Activated CD4-positive, alpha-beta T cell treated with anti-CD3 and anti-CD28 coated beads for 36 hours (primary cell): ENCODE data around the gene PALLD. TPM values are rescaled to one million over a fixed set of nuclear protein-coding genes. Genes with fewer than 3 reads are reported as not detected.
"Not testable (repeated sequence)": the region's sequence is repeated elsewhere in the genome, so short reads cannot be mapped to it uniquely, and the experiment has no call there.

ENCODE experiments used
- ATAC-seq: fragments of 200-7000 bp; cut with Tn5 transposase; one replicate; pipeline ENCODE4 v1.10.0; 2021; ENCODE audit warnings: mild to moderate bottlenecking, moderate library complexity
- CTCF ChIA-PET: fragments of 350-600 bp; sonication (Branson Sonifier 250); formaldehyde crosslinking; loops from one replicate; lab custom pipeline; 2021; ENCODE audit warnings: antibody characterized with exemption; lab: Charles Lee
- POLR2A ChIA-PET: fragments of 350-600 bp; sonication (Branson Sonifier 250); formaldehyde crosslinking; loops from one replicate; lab custom pipeline; 2021; ENCODE audit warnings: antibody characterized with exemption, inconsistent platforms; lab: Charles Lee
- DNase-seq: peaks from one replicate; pipeline ENCODE4 v3.0.0-alpha.2; 2020
- H3K27ac Mint-ChIP-seq: one replicate; pipeline ENCODE4 v1.8.0; 2021; ENCODE audit warnings: mixed read lengths
- H3K27me3 Mint-ChIP-seq: one replicate; pipeline ENCODE4 v1.8.0; 2021; ENCODE audit warnings: mixed read lengths
- H3K36me3 Mint-ChIP-seq: one replicate; pipeline ENCODE4 v1.8.0; 2021; ENCODE audit warnings: low read depth, mixed read lengths
- H3K4me1 Mint-ChIP-seq: one replicate; pipeline ENCODE4 v1.8.0; 2021; ENCODE audit warnings: mixed read lengths
- H3K4me3 Mint-ChIP-seq: one replicate; pipeline ENCODE4 v1.8.0; 2021; ENCODE audit warnings: mild to moderate bottlenecking, moderate library complexity, mixed read lengths
- H3K9me3 Mint-ChIP-seq: one replicate; pipeline ENCODE4 v1.8.0; 2021; ENCODE audit warnings: low read depth, mixed read lengths
- intact Hi-C, 2 experiments: fragments of 100-400 bp; cut with DNase I in 1 of 2; cut with micrococcal nuclease in 1 of 2; formaldehyde crosslinking; loops; one replicate each; pipeline versions ENCODE4 v1.14.2 to v1.15.1; 2022 to 2024; cut with DNase I, micrococcal nuclease
- total RNA-seq, 2 experiments: library from RNA; stranded (reverse); gene quantifications; one replicate each; pipeline ENCODE4 v1.2.3, GENCODE V29; 2021

Gene PALLD
- total RNA-seq, 2 experiments from 2014 or later = 9.5 to 11.0 TPM

- no peaks in the 10 kb centered on the region for H3K27me3 Mint-ChIP-seq
- no peak overlapping the region for H3K4me3 Mint-ChIP-seq
- ChIA-PET CTCF (no interaction called here), POLR2A (interaction anchor here (0.7 kb wide), 1 partner anchor 27 kb away, joined by 3 read pairs; no protein-coding TSS in a partner anchor)
- H3K27ac Mint-ChIP-seq = no peak overlapping the region
- DNase-seq (no peak), ATAC-seq (no peak)
- intact Hi-C loops = no loop called here
- H3K9me3 Mint-ChIP-seq = no peaks in the 10 kb centered on the region
- no peaks in the 10 kb centered on the region for H3K36me3 Mint-ChIP-seq
- H3K4me1 Mint-ChIP-seq = no peaks in the 10 kb centered on the region
These were observed 204.2 kb downstream of the PALLD start for GRCh38 chr4:168701061-168701460.

- H3K27me3 Mint-ChIP-seq, CTCF ChIA-PET, DNase-seq, intact Hi-C loops, H3K9me3 Mint-ChIP-seq, H3K27ac Mint-ChIP-seq, H3K36me3 Mint-ChIP-seq, ATAC-seq, H3K4me1 Mint-ChIP-seq, H3K4me3 Mint-ChIP-seq, POLR2A ChIA-PET: not testable (repeated sequence)
These were observed 205.8 kb downstream of the PALLD start for GRCh38 chr4:168702581-168703087.

GRCh38 chr4:168705121-168705520 is 208.3 kb downstream of the PALLD start:
- Mint-ChIP-seq H3K4me1 (no peaks in the 10 kb centered on the region), H3K36me3 (no peaks in the 10 kb centered on the region), H3K4me3 (no peak overlapping the region), H3K9me3 (no peaks in the 10 kb centered on the region), H3K27ac (no peak overlapping the region), H3K27me3 (no peaks in the 10 kb centered on the region)
- ATAC-seq (no peak), DNase-seq (no peak)
- ChIA-PET POLR2A (no interaction called here), CTCF (no interaction called here)
- intact Hi-C loops = no loop called here

- H3K4me3 Mint-ChIP-seq = no peak overlapping the region
- intact Hi-C loops = no loop called here
- H3K4me1 Mint-ChIP-seq = peaks cover 13% of the 10 kb centered on the region
- ChIA-PET POLR2A (no interaction called here), CTCF (no interaction called here)
- no peak overlapping the region for H3K27ac Mint-ChIP-seq
- no peaks in the 10 kb centered on the region for H3K27me3 Mint-ChIP-seq
- DNase-seq (no peak), ATAC-seq (no peak)
- no peaks in the 10 kb centered on the region for H3K36me3 Mint-ChIP-seq
- H3K9me3 Mint-ChIP-seq = no peaks in the 10 kb centered on the region
These were observed 210.4 kb downstream of the PALLD start for GRCh38 chr4:168707205-168707604.

GRCh38 chr4:168708108-168708507 is 211.3 kb downstream of the PALLD start:
- Mint-ChIP-seq H3K4me1 (peaks cover 15% of the 10 kb centered on the region), H3K36me3 (no peaks in the 10 kb centered on the region), H3K27me3 (no peaks in the 10 kb centered on the region), H3K9me3 (no peaks in the 10 kb centered on the region), H3K27ac (no peak overlapping the region), H3K4me3 (no peak overlapping the region)
- ChIA-PET CTCF (interaction anchor here (1.5 kb wide), 1 partner anchor 13 kb away, joined by 4 read pairs; no protein-coding TSS in a partner anchor), POLR2A (no interaction called here)
- DNase-seq (no peak), ATAC-seq (no peak)
- intact Hi-C loops = no loop called here

GRCh38 chr4:168710353-168710946 is 213.6 kb downstream of the PALLD start:
- POLR2A ChIA-PET = interaction anchor here (0.6 kb wide), 1 partner anchor 231 kb away, joined by 4 read pairs; no protein-coding TSS in a partner anchor

GRCh38 chr4:168711197-168712140 is 214.6 kb downstream of the PALLD start:
- Mint-ChIP-seq H3K27ac (peak overlapping the region; percentile 70), H3K36me3 (no peaks in the 10 kb centered on the region), H3K9me3 (no peaks in the 10 kb centered on the region), H3K4me1 (peaks cover 15% of the 10 kb centered on the region), H3K27me3 (no peaks in the 10 kb centered on the region), H3K4me3 (no peak overlapping the region)
- POLR2A ChIA-PET = interaction anchor here (0.6 kb wide), 1 partner anchor 232 kb away, joined by 4 read pairs; no protein-coding TSS in a partner anchor
- peak; percentile 25 for DNase-seq
- CTCF ChIA-PET = interaction anchor here (0.7 to 1.5 kb wide), 7 partner anchors 9 to 209 kb away, joined by 3 to 4 read pairs (median 3); no protein-coding TSS in a partner anchor
- intact Hi-C loops = loop anchor here (2.0 to 5.0 kb wide), 3 partner anchors 199 to 207 kb away; no protein-coding TSS in a partner anchor
- ATAC-seq = peak; percentile 83

More at GRCh38 chr4:168710353-168710946, 213.6 kb downstream of the PALLD start:
- Mint-ChIP-seq H3K9me3 (no peaks in the 10 kb centered on the region), H3K4me3 (no peak overlapping the region), H3K4me1 (peaks cover 15% of the 10 kb centered on the region), H3K27ac (no peak overlapping the region), H3K36me3 (no peaks in the 10 kb centered on the region), H3K27me3 (no peaks in the 10 kb centered on the region)
- ATAC-seq = no peak
- CTCF ChIA-PET = interaction anchor here (0.7 to 1.0 kb wide), 4 partner anchors 10 to 210 kb away, joined by 3 to 4 read pairs (median 3); no protein-coding TSS in a partner anchor
- intact Hi-C loops = loop anchor here (2.0 to 5.0 kb wide), 3 partner anchors 198 to 208 kb away; no protein-coding TSS in a partner anchor
- peak; percentile 28 for DNase-seq

GRCh38 chr4:168712316-168712890 is 215.6 kb downstream of the PALLD start:
- ChIA-PET POLR2A (no interaction called here), CTCF (interaction anchor here (1.1 to 1.5 kb wide), 2 partner anchors 124 to 127 kb away, joined by 3 read pairs; no protein-coding TSS in a partner anchor)
- Mint-ChIP-seq H3K36me3 (no peaks in the 10 kb centered on the region), H3K4me1 (peaks cover 15% of the 10 kb centered on the region), H3K27me3 (no peaks in the 10 kb centered on the region), H3K27ac (peak overlapping the region; percentile 27), H3K4me3 (no peak overlapping the region), H3K9me3 (no peaks in the 10 kb centered on the region)
- intact Hi-C loops = loop anchor here in 1 of 2 experiments (5.0 kb wide), 1 partner anchor 200 kb away; no protein-coding TSS in a partner anchor
- DNase-seq = no peak
- no peak for ATAC-seq

- Mint-ChIP-seq H3K36me3 (no peaks in the 10 kb centered on the region), H3K27ac (no peak overlapping the region), H3K4me1 (peaks cover 15% of the 10 kb centered on the region), H3K27me3 (no peaks in the 10 kb centered on the region), H3K9me3 (no peaks in the 10 kb centered on the region), H3K4me3 (no peak overlapping the region)
- DNase-seq (no peak), ATAC-seq (no peak)
- ChIA-PET CTCF (no interaction called here), POLR2A (no interaction called here)
- intact Hi-C loops = loop anchor here in 1 of 2 experiments (5.0 kb wide), 1 partner anchor 201 kb away; no protein-coding TSS in a partner anchor
These were observed 216.4 kb downstream of the PALLD start for GRCh38 chr4:168713253-168713652.

GRCh38 chr4:168715896-168716295 is 219.0 kb downstream of the PALLD start:
- ChIA-PET CTCF (no interaction called here), POLR2A (interaction anchor here (0.6 kb wide), 2 partner anchors 51 to 380 kb away, joined by 4 to 6 read pairs; no protein-coding TSS in a partner anchor)
- intact Hi-C loops = no loop called here
- DNase-seq (no peak), ATAC-seq (no peak)
- no peaks in the 10 kb centered on the region for H3K36me3 Mint-ChIP-seq
- peaks cover 15% of the 10 kb centered on the region for H3K4me1 Mint-ChIP-seq
- no peak overlapping the region for H3K4me3 Mint-ChIP-seq
- H3K27me3 Mint-ChIP-seq = peaks cover under 1% of the 10 kb centered on the region
- H3K9me3 Mint-ChIP-seq = no peaks in the 10 kb centered on the region
- no peak overlapping the region for H3K27ac Mint-ChIP-seq
